K562 (cell line): ENCODE results near the gene ECI1. TPM values are rescaled to one million over a fixed set of nuclear protein-coding genes. Genes with fewer than 3 reads are reported as not detected.

Experiments used
- BDP1 ChIP-seq: IDR thresholded peaks from 3 replicates; pipeline ENCODE4 v1.6.1; 2011; ENCODE audit not compliant: insufficient read length, insufficient read depth
- BRF1 ChIP-seq: IDR thresholded peaks from 3 replicates; pipeline ENCODE4 v1.6.1; 2011; ENCODE audit warnings: borderline replicate concordance, mild to moderate bottlenecking; ENCODE audit not compliant: insufficient read length; ENCODE audit errors: extremely low read depth
- HEY1 ChIP-seq: fragments of 250-450 bp; sonication (Bioruptor Pico); IDR thresholded peaks from 2 replicates; pipeline ENCODE4 v1.5.0; 2020; ENCODE audit warnings: mild to moderate bottlenecking, moderate library complexity, borderline replicate concordance
- MTA2 ChIP-seq: fragments of 450-650 bp; IDR thresholded peaks from 2 replicates; pipeline ENCODE4 v1.6.1; 2016; ENCODE audit warnings: low read depth
- MXD1 ChIP-seq: fragments of 250-450 bp; sonication (Bioruptor Pico); IDR thresholded peaks from 2 replicates; pipeline ENCODE4 v1.8.0; 2021; ENCODE audit warnings: borderline replicate concordance, mild to moderate bottlenecking, moderate library complexity; ENCODE audit not compliant: poor library complexity, severe bottlenecking
- PRMT5 ChIP-seq: sonication (generic); formaldehyde crosslinking; IDR thresholded peaks from 2 replicates; pipeline ENCODE4 v1.5.0; 2020; ENCODE audit warnings: missing genetic modification reagents
- RBM25 ChIP-seq: fragments of 200-400 bp; formaldehyde crosslinking; IDR thresholded peaks from 2 replicates; pipeline ENCODE4 v1.6.1; 2018; ENCODE audit warnings: low read length, low read depth, moderate library complexity; ENCODE audit not compliant: severe bottlenecking
- RCOR1 ChIP-seq, 2 experiments: IDR thresholded peaks; 2 replicates each; pipeline ENCODE4 v1.6.1; 2012; ENCODE audit warnings: low read depth in 2 of 2, low read length in 2 of 2, borderline replicate concordance in 1 of 2, improper control_type of control experiment in 1 of 2
- SMARCA5 ChIP-seq: fragments of 450-650 bp; IDR thresholded peaks from 2 replicates; pipeline ENCODE4 v1.6.1; 2016
- STAT6 ChIP-seq: sonication (generic); formaldehyde crosslinking; IDR thresholded peaks from 2 replicates; pipeline ENCODE4 v1.8.1; 2023; ENCODE audit warnings: mild to moderate bottlenecking, missing genetic modification reagents
- TAF1 ChIP-seq: IDR thresholded peaks from 2 replicates; pipeline ENCODE4 v1.6.1; 2011; ENCODE audit warnings: mild to moderate bottlenecking, low read length, moderate library complexity; ENCODE audit not compliant: insufficient read depth, control insufficient read depth, severe bottlenecking; ENCODE audit errors: extremely low read depth
- USF2 ChIP-seq: sonication (generic); formaldehyde crosslinking; IDR thresholded peaks from 2 replicates; pipeline ENCODE4 v1.5.0; 2020; ENCODE audit warnings: missing genetic modification reagents
- ZNF407 ChIP-seq: fragments of 450-650 bp; IDR thresholded peaks from 2 replicates; pipeline ENCODE4 v1.6.1; 2016; ENCODE audit warnings: low read depth
- ZNF740 ChIP-seq, 3 experiments: fragments of 200-800 bp in 1 of 3; sonication (Bioruptor generic) in 1 of 3; sonication (generic) in 1 of 3; formaldehyde crosslinking in 1 of 3; IDR thresholded peaks; 2 replicates each; pipeline versions ENCODE4 v1.6.1 to v1.8.0; 2016 to 2022; ENCODE audit warnings: mild to moderate bottlenecking in 2 of 3, missing compliant biosample characterization in 2 of 3, missing genetic modification characterization in 2 of 3, missing genetic modification reagents in 1 of 3
- polyA plus RNA-seq, 8 experiments: library from polyadenylated mRNA; depleted of rRNA in 4 of 8; stranded (reverse) in 5 of 8; unstranded in 3 of 8; fragments of >200 nt; fragmentation: Nextera tagmentation in 2 of 8; fragmentation: Illumina TruSeq in 1 of 8; extraction: Ambion mirVana in 2 of 8; extraction: Trizol in 1 of 8; gene quantifications; 2 replicates each; pipeline versions ENCODE4 v1.2.1 to v1.2.3, GENCODE V29; 2011 to 2014; ENCODE audit warnings: inconsistent platforms in 1 of 8, missing spikeins in 1 of 8
- total RNA-seq, 7 experiments: library from RNA; depleted of rRNA in 6 of 7; stranded (reverse); fragments of >200 nt in 6 of 7; fragmentation: Illumina TruSeq in 2 of 7; extraction: Trizol in 2 of 7; gene quantifications; 2 replicates each; pipeline versions ENCODE4 v1.2.1 to v1.2.3, GENCODE V29; 2011 to 2021; ENCODE audit warnings: low replicate concordance in 1 of 7

Gene ECI1
- total and polyA plus RNA-seq, 9 of the 15 experiments (the other 6 are each of a cell fraction or from before 2014, with no cell fraction given) = 4.7 to 189 (median 54.0) TPM

GRCh38 chr16:2194852-2195321, 56.5 kb downstream of the ECI1 start (continued):
- peak; percentile 96 for TF ChIP-seq SMARCA5
- TF ChIP-seq BDP1 = no peak
- no peak for TF ChIP-seq MXD1 (CRISPR knock-in tag)
- TF ChIP-seq MTA2 = no peak
- no peak for TF ChIP-seq ZNF407
- TF ChIP-seq RCOR1 (IDR thresholded peaks at IDR 0.05; ENCODE audit: borderline replicate concordance in 1 of 2, low read depth in 2 of 2, low read length in 2 of 2) = peak in 1 of 2 experiments; percentile 87; a peak in 2 of 4 replicates
- no peak for TF ChIP-seq TAF1
- no peak for TF ChIP-seq USF2 (CRISPR knock-in tag)
- no peak for TF ChIP-seq STAT6 (CRISPR knock-in tag)
- TF ChIP-seq BRF1 = no peak
- TF ChIP-seq HEY1 (CRISPR knock-in tag) = no peak
- TF ChIP-seq ZNF740 (CRISPR knock-in tag; IDR thresholded peaks at IDR 0.05) = no peak
- no peak for TF ChIP-seq ZNF740 (tag; IDR thresholded peaks at IDR 0.05)
- no peak for TF ChIP-seq RBM25
- TF ChIP-seq PRMT5 (CRISPR knock-in tag) = no peak
